8988T (cell line): Measurements from ENCODE around the gene RPUSD2.
"Not testable (repeated sequence)": the region's sequence is repeated elsewhere in the genome, so short reads cannot be mapped to it uniquely, and the experiment has no call there.

Experiments
- DNase-seq: peaks from one replicate; pipeline ENCODE4 v3.0.0; 2011

RPUSD2 gene

DNA sequence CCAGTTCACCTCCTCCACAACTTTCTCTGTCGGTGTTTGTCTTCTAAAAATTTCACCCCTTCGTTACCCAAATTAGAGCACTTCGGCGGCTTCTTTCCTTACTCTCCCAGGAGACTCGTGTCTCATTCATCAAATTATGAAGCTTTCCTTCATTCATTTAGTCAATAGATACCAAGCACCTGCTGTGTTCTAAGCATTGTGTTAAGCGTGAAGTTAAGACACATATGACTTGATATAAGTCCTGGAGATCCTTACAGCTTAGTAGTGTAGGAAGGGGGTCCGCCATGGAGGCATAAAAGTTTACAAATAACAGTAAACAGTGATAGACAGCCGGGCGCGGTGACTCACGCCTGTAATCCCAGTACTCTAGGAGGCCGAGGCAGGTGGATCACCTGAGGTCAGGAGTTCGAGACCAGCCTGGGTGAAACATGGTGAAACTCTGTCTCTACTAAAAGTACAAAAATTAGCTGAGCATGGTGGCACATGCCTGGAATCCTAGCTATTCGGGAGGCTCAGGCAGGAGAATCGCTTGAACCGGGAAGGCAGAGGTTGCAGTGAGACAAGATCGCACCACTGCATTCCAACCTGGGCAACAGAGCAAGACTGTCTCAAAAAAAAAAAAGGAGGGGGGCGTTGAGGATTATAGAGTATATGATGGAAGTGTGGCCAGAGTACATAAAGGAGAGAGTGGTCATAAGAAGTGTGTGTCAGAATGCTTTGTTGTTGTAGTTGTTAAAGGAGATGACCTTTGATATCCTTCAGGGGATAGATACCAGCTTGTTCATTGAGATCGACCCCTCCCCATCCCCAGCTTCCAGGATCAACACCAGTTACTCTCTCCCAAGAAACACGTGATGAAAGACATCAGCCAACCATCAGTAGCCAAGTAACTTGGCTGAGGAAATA, 3.5 kb upstream of the RPUSD2 start:
- DNase-seq = no peak

DNA sequence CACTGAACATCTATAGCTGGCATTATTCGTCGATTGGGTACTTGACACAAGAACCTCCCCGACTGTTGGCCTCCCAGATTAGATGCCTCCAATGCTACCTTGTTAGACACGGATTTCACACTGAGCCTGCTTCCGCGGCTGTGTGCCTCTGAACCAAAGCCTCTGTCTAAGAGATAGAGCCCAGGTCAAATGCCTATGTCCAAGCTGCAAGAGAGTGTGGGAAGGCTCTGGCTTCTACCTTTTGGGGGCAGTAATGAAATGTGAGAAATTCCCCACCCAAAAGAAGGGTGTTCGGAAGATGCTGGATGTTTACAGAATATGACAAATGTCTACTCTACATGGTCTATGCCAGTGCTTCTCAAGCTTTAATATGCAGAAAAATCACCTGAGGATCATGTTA, 2.0 kb upstream of the RPUSD2 start:
- no peak for DNase-seq

- DNase-seq = no peak
Measured at GRCh38 chr15:40575113-40575512, 6.0 kb downstream of the RPUSD2 start.

DNA sequence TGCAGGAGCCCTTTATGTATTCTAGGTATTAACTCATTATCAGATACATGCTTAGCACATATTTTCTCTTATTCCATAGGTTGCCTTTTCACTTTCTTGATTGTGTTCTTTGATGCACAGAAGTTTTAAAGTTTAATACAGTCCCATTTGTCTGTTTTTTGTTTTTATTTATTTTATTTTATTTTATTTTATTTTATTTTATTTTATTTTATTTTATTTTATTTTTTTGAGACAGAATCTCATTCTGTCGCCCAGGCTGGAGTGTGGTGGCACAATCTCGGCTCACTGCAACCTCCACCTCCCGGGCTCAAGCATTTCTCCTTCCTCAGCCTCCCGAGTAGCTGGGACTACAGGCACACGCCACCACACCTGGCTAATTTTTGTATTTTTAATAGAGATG, 7.8 kb downstream of the RPUSD2 start:
- DNase-seq = not testable (repeated sequence)

DNA sequence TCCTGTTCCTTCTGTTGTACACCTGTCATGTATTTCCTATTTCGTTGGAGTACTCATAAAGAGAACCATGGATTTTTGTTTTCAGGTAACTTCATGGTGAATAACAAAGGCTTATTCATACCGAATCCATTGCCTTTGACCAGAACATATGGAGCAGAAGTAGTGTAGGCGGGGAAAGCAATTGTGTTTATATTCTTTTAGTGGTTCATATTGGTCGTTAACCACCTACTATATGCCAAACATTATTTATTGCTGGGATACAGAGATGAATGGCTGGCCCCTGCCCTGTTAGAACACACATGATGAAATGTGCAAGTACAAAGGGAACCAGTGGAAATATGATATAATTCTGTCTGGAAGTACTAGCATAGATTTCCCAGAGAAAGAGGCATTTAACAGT, 9.8 kb downstream of the RPUSD2 start:
- no peak for DNase-seq

DNA sequence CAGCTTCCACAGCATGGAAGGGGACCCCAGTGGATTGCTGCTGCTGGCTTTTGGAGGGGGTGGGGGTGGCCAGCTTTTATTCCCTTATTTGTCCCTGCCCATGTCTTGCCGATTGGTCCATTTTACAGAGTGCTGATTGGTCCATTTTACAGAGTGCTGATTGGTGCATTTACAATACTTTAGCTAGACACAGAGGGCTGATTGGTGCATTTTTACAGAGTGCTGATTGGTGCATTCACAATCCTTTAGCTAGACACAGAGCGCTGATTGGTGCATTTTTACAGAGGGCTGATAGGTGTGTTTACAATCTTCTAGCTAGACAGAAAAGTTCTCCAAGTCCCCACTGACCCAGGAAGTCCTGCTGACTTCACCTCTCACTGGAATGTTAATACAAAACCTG, 12.7 kb downstream of the RPUSD2 start:
- DNase-seq = not testable (repeated sequence)

DNA sequence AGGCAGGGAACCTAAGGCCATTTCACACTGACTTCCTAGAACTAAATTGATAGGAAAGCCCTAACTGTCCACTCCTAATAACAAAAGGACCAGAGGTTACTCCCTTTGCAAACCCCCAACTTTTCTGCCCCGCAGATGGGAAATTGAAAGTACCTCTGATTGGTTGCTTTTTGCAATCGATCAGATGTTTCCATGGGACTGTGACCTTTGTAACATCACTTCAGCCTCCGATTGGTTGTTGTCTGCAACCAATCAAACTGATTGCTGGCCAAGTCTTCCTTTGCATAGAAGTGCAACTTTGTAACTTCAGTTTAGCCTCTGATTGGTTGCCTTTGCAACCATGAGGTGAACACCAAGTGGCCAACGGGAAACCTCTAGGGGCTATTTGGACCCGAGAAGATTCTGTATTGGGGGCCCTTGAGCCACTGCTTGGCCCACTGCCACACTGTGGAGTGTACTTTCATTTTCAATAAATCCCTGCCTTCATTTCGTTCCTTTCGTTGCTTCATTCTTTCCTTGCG, 13.7 kb downstream of the RPUSD2 start:
- no peak for DNase-seq

- DNase-seq = no peak
Measured at GRCh38 chr15:40584191-40584590, 15.1 kb downstream of the RPUSD2 start.

DNA sequence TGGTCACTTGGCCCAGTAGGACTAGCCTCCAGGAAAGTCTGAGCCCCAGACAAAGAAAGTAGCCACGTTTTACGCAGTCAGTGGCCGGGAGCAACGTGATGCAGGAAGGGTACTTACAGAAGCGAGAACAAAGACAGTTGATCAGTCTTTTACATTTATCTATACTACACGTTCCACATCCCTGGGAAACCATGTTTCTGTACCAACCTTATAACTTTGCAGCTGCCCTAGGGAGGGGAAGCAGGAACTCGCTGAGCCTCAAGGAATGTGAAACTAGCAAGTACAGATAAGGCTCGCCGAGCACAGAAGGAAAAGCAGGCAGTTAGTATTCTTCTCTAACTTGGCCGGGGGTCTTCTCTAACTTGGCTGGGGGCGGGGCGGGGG, 21.6 kb downstream of the RPUSD2 start:
- DNase-seq = no peak

GRCh38 chr15:40591389-40591788, 22.3 kb downstream of the RPUSD2 start:
- no peak for DNase-seq

- DNase-seq = no peak
Measured at GRCh38 chr15:40593165-40593564, 24.1 kb downstream of the RPUSD2 start.

GRCh38 chr15:40593588-40594428, 24.7 kb downstream of the RPUSD2 start, which contains the start of gene KNL1:
KNL1 (plus strand) TSS chr15:40594249; CDS start chr15:40602932, 8,683 bp downstream.
- no peak for DNase-seq

GRCh38 chr15:40594429-40594836, 25.3 kb downstream of the RPUSD2 start:
- peak; percentile 31 for DNase-seq

- no peak for DNase-seq
Measured at GRCh38 chr15:40595219-40595618, 26.1 kb downstream of the RPUSD2 start.

DNA sequence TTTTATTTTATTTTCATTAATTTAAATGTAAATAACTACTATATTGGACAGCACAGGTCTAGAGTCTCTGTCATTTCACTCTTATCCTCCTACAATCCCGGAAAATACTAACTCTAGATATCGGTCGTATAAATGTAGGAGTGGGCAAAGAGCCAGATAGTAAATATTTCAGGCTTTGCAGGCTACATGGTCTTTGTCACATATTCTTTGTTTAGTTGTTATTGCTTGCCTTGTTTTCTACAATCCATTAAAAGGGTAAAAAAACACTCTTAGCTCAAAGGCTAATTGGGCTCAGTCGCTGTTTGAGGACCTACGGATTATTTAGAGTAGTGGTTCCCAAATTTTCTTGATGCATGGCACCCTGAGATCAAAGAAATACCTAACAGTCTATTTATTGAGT, 26.7 kb downstream of the RPUSD2 start:
- no peak for DNase-seq

DNA sequence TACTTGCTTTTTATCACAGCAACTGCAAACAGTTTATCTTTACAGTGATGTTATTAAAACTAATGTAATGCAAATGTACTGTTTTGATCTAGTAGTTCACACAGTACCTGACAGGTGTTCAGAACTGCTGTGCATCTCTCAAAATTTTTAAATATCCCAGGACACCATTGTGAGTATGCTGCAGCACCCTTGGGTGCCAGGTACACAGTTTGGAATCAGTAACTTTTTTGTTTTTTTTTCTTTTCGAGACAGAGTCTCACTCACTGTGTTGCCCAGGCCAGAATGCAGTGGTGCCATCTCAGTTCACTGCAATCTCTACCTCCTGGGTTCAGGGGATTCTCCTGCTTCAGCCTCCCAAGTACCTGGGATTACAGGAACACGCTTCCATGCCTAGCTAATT, 27.9 kb downstream of the RPUSD2 start:
- no peak for DNase-seq

DNA sequence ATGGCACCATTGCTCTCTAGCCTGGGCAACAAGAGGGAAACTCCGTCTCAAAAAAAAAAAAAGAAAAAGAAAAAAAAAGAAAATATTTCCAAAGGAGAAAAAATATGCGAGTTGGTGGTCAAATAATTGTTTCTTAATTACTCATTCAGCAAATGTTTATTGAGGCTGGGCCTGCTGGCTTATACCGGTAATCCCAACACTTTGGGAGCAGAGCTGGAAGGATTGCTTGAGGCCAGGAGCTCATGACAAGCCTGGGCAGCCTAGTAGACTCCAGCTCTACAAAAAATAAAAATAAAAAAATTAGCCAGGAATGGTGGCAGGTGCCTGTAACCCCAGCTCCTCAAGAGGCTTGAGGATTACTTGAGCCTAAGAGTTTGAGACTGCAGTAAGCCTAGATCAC, 29.0 kb downstream of the RPUSD2 start:
- DNase-seq = no peak

DNA sequence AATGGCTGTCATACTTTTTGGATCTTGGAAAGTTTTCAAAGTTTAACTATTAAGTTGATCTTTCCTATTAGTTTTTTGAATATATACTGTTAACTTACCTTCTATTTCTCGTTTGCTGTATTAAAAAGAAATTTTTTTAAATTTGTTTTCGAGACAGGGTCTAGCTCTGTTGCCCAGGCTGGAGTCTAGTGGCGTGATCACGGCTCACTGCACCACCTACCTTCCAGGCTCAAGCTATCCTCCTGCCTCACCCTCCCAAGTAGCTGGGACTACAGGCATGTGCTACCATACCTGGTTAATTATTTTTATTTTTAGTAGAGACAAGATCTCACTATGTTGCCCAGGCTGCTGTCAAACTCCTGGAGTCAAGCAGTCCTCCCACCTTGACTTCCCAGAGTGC, 29.6 kb downstream of the RPUSD2 start:
- DNase-seq = no peak

DNA sequence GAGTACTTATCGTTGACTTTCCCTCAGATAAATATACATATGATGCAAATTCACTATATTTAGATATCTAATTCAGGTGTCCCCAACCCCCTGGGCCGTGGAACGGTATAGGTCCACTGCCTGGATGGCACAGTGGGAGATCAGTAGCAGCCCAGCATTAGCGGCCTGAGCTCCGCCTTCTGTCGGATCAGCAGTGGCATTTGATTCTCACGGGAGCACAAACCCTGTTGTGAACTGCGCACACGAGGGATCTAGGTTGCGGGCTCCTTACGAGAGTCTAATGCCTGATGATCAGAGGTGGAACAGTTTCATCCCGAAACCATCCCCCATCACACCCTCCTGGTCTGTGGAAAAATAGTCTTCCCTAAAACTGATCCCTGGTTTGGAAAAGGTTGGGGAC, 31.9 kb downstream of the RPUSD2 start:
- no peak for DNase-seq

GRCh38 chr15:40603935-40604334, 34.8 kb downstream of the RPUSD2 start:
- no peak for DNase-seq

GRCh38 chr15:40613080-40613479, 44.0 kb downstream of the RPUSD2 start:
- no peak for DNase-seq

DNA sequence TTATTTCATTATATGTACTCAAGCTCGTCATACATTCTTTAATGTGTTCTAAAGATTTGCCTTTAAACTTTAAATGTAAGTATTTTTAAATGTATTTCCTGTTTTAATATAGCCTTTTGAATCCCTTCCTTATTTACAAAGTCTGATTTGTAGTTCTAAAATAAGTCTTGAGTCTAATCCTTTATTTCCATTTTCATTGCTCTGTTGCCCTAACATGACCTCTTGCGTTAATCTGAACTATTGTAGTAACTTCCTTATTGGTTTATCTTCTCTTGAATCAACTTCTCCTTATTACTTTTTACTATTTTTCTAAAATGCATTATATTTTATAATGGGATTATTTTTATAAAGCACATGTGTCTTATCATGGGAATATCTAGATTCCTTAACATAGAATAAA, 48.9 kb downstream of the RPUSD2 start:
- DNase-seq = no peak

DNA sequence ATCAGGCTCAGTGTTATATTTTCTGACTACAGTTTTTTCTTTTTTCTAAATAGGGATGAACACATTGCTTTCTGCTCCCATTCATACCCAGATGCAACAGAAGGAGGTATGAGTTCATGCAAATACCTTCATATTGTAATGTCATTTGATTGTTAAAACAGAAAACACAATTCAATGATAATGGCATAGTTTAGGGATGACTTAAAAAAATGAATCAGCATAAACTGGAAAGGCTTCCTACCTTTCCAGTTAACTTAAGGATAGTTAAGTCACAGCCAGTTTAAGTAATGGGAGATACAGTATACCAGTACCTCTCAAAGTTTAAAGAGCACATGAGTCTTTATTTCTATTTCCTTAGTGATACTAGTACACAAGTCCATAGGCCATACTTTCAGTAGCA, 49.8 kb downstream of the RPUSD2 start:
- no peak for DNase-seq

- no peak for DNase-seq
Measured at GRCh38 chr15:40623361-40623760, 54.3 kb downstream of the RPUSD2 start.
